ELF-1 (cell line): ENCODE results near the gene NIPBL.
"Not testable (repeated sequence)": the region's sequence is repeated elsewhere in the genome, so short reads cannot be mapped to it uniquely, and the experiment has no call there.

Experiments
- DNase-seq: peaks from one replicate; pipeline ENCODE4 v3.0.0-alpha.2; 2016; ENCODE audit warnings: low read depth, low spot score

The NIPBL gene

GRCh38 chr5:36901077-36901476, 24.5 kb downstream of the NIPBL start:
- DNase-seq: not testable (repeated sequence)

- DNase-seq: no peak
These were observed 25.3 kb downstream of the NIPBL start for GRCh38 chr5:36901856-36902255.

GRCh38 chr5:36902353-36902752, 25.8 kb downstream of the NIPBL start:
- DNase-seq: no peak

GRCh38 chr5:36904677-36905076, 28.1 kb downstream of the NIPBL start:
- no peak for DNase-seq

- no peak for DNase-seq
These were observed 32.1 kb downstream of the NIPBL start for GRCh38 chr5:36908544-36909260.

GRCh38 chr5:36915653-36916052, 39.1 kb downstream of the NIPBL start:
- no peak for DNase-seq

GRCh38 chr5:36916614-36917013, 40.0 kb downstream of the NIPBL start:
- DNase-seq: not testable (repeated sequence)

GRCh38 chr5:36917358-36917757, 40.8 kb downstream of the NIPBL start:
- not testable (repeated sequence) for DNase-seq

- DNase-seq: no peak
These were observed 42.7 kb downstream of the NIPBL start for GRCh38 chr5:36919238-36919637.

GRCh38 chr5:36919650-36920049, 43.1 kb downstream of the NIPBL start:
- no peak for DNase-seq

GRCh38 chr5:36928947-36929346, 52.4 kb downstream of the NIPBL start:
- no peak for DNase-seq

GRCh38 chr5:36929438-36929837, 52.9 kb downstream of the NIPBL start:
- DNase-seq: no peak

- no peak for DNase-seq
These were observed 55.5 kb downstream of the NIPBL start for GRCh38 chr5:36932056-36932455.

GRCh38 chr5:36932699-36933098, 56.1 kb downstream of the NIPBL start:
- DNase-seq: no peak

- no peak for DNase-seq
These were observed 58.3 kb downstream of the NIPBL start for GRCh38 chr5:36934740-36935356.

- no peak for DNase-seq
These were observed 59.2 kb downstream of the NIPBL start for GRCh38 chr5:36935805-36936204.

- no peak for DNase-seq
These were observed 59.7 kb downstream of the NIPBL start for GRCh38 chr5:36936309-36936708.

- DNase-seq: no peak
These were observed 61.6 kb downstream of the NIPBL start for GRCh38 chr5:36938129-36938528.

GRCh38 chr5:36939969-36940858, 63.6 kb downstream of the NIPBL start:
- no peak for DNase-seq

GRCh38 chr5:36943584-36943983, 67.0 kb downstream of the NIPBL start:
- no peak for DNase-seq

GRCh38 chr5:36944024-36944423, 67.5 kb downstream of the NIPBL start:
- DNase-seq: no peak

GRCh38 chr5:36944607-36945225, 68.1 kb downstream of the NIPBL start:
- DNase-seq: no peak
